GM21528 (cell line): Measurements from ENCODE around the gene MYH3.
"Not testable (repeated sequence)": the region's sequence is repeated elsewhere in the genome, so short reads cannot be mapped to it uniquely, and the experiment has no call there.

Experiments
- ATAC-seq: cut with Tn5 transposase; IDR thresholded peaks from one replicate; pipeline ENCODE4 v1.9.1; 2021; ENCODE audit warnings: mild to moderate bottlenecking, moderate library complexity; ENCODE audit not compliant: unreplicated experiment, low FRiP score

Gene MYH3

GRCh38 chr17:10657148-10657547 lies at the start of gene MYH3:
Gene MYH3, minus strand, starts transcription at chr17:10657309. Its CDS starts 2,245 bp downstream, at chr17:10655064.
- no peak for ATAC-seq

- ATAC-seq = no peak
Observed at GRCh38 chr17:10705727-10706126, 48.6 kb upstream of the MYH3 start.

GRCh38 chr17:10702574-10702973 lies 45.5 kb upstream of the MYH3 start:
- ATAC-seq = no peak

GRCh38 chr17:10699856-10700255 lies 42.7 kb upstream of the MYH3 start:
- ATAC-seq = no peak

GRCh38 chr17:10698096-10698818 lies 41.1 kb upstream of the MYH3 start:
- ATAC-seq = no peak

GRCh38 chr17:10697092-10698081 lies 40.3 kb upstream of the MYH3 start, which contains the start of the genes ADPRM and SCO1:
Gene ADPRM, plus strand, starts transcription at chr17:10697594. Its CDS starts 7,333 bp downstream, at chr17:10704927.
Gene SCO1, minus strand, starts transcription at chr17:10697533. Its CDS starts 26 bp downstream, at chr17:10697507.
- peak; percentile 95 for ATAC-seq

GRCh38 chr17:10695875-10696407 lies 38.8 kb upstream of the MYH3 start:
- not testable (repeated sequence) for ATAC-seq

- ATAC-seq = no peak
Observed at GRCh38 chr17:10687499-10687898, 30.4 kb upstream of the MYH3 start.

GRCh38 chr17:10683853-10684252 lies 26.7 kb upstream of the MYH3 start:
- ATAC-seq = no peak

GRCh38 chr17:10681866-10682446 lies 24.8 kb upstream of the MYH3 start:
- no peak for ATAC-seq

- ATAC-seq = no peak
Observed at GRCh38 chr17:10674704-10675103, 17.6 kb upstream of the MYH3 start.

GRCh38 chr17:10673312-10673711 lies 16.2 kb upstream of the MYH3 start:
- no peak for ATAC-seq

GRCh38 chr17:10668775-10669174 lies 11.7 kb upstream of the MYH3 start:
- ATAC-seq = no peak

- no peak for ATAC-seq
Observed at GRCh38 chr17:10666906-10667305, 9.8 kb upstream of the MYH3 start.

GRCh38 chr17:10664571-10664970 lies 7.5 kb upstream of the MYH3 start:
- ATAC-seq = no peak

GRCh38 chr17:10663231-10663630 lies 6.1 kb upstream of the MYH3 start:
- no peak for ATAC-seq

GRCh38 chr17:10661437-10661836 lies 4.3 kb upstream of the MYH3 start:
- no peak for ATAC-seq

GRCh38 chr17:10657879-10658278 lies 770 bp upstream of the MYH3 start:
- no peak for ATAC-seq

- no peak for ATAC-seq
Observed at GRCh38 chr17:10653987-10654386, 3.1 kb downstream of the MYH3 start.

GRCh38 chr17:10652984-10653659 lies 4.0 kb downstream of the MYH3 start:
- no peak for ATAC-seq
